ENCODE measurements around the gene IREB2.

Gene IREB2

GRCh38 chr15:78420766-78421165 lies 17.2 kb upstream of the IREB2 start:
- no peak for TF ChIP-seq CTCF (IDR thresholded peaks at IDR 0.05; ENCODE audit: control insufficient read depth, insufficient read depth, low read depth, low read length, missing control alignments)
- no peak for DNase-seq (ENCODE audit: low read depth)
- no peak overlapping the region for H3K4me3 ChIP-seq (ENCODE audit: control insufficient read depth, low read depth, low read length)

GRCh38 chr15:78421238-78421965 lies 16.6 kb upstream of the IREB2 start:
- no peak for TF ChIP-seq CTCF (IDR thresholded peaks at IDR 0.05; ENCODE audit: control insufficient read depth, insufficient read depth, low read depth, low read length, missing control alignments)
- no peak overlapping the region for H3K4me3 ChIP-seq (ENCODE audit: control insufficient read depth, low read depth, low read length)
- no peak for DNase-seq (ENCODE audit: low read depth)

GRCh38 chr15:78422571-78423340 lies 15.3 kb upstream of the IREB2 start:
- no peak for DNase-seq (ENCODE audit: low read depth)
- peak; percentile 94 for TF ChIP-seq CTCF (IDR thresholded peaks at IDR 0.05; ENCODE audit: control insufficient read depth, insufficient read depth, low read depth, low read length, missing control alignments)
- H3K4me3 ChIP-seq (ENCODE audit: control insufficient read depth, low read depth, low read length) = no peak overlapping the region

GRCh38 chr15:78424673-78425072 lies 13.3 kb upstream of the IREB2 start:
- no peak for DNase-seq (ENCODE audit: low read depth)
- H3K4me3 ChIP-seq (ENCODE audit: control insufficient read depth, low read depth, low read length) = no peak overlapping the region
- no peak for TF ChIP-seq CTCF (IDR thresholded peaks at IDR 0.05; ENCODE audit: control insufficient read depth, insufficient read depth, low read depth, low read length, missing control alignments)

- no peak for TF ChIP-seq CTCF (IDR thresholded peaks at IDR 0.05; ENCODE audit: control insufficient read depth, insufficient read depth, low read depth, low read length, missing control alignments)
- no peak overlapping the region for H3K4me3 ChIP-seq (ENCODE audit: control insufficient read depth, low read depth, low read length)
- no peak for DNase-seq (ENCODE audit: low read depth)
These were observed 12.4 kb upstream of the IREB2 start for GRCh38 chr15:78425643-78426042.

- H3K4me3 ChIP-seq (ENCODE audit: control insufficient read depth, low read depth, low read length) = no peak overlapping the region
- no peak for TF ChIP-seq CTCF (IDR thresholded peaks at IDR 0.05; ENCODE audit: control insufficient read depth, insufficient read depth, low read depth, low read length, missing control alignments)
- DNase-seq (ENCODE audit: low read depth) = no peak
These were observed 11.7 kb upstream of the IREB2 start for GRCh38 chr15:78426300-78426699.

Data from AG09309 (cell line).